Measurements from ENCODE around the gene GIT2.

The GIT2 gene

GRCh38 chr12:109883461-109883860 lies 112.7 kb downstream of the GIT2 start:
- H3K27ac ChIP-seq = no peak overlapping the region; the same call in 1 of the 2 replicates
- no peak for TF ChIP-seq CTCF (conservative IDR thresholded peaks at IDR 0.05)

DNA sequence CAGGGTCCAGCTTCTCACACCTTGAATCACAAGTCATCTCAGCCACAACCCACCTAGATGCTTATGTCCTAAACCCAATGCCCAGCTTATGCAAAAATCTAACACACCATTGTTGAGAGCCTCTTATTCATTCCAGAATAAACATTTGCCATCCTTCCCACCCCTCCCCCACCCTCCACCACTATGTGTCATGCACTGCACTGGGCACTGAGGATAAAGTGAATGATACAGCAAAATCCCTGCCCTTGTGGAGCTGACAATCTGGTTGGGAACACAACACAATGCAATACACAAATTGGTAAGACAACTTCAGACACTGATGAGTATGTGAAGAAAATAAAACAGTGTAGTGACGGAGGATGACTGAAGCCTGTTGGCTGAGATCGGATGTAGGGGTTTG lies 114.4 kb downstream of the GIT2 start:
- TF ChIP-seq CTCF (conservative IDR thresholded peaks at IDR 0.05) = no peak
- no peak overlapping the region for H3K27ac ChIP-seq

- no peak for TF ChIP-seq CTCF (conservative IDR thresholded peaks at IDR 0.05)
- peak overlapping the region; percentile 82; the same call in 1 of the 2 replicates for H3K27ac ChIP-seq
These were observed 115.2 kb downstream of the GIT2 start for GRCh38 chr12:109880938-109881337.

GRCh38 chr12:109880043-109880931 lies 115.9 kb downstream of the GIT2 start, which contains the start of gene GLTP:
Gene GLTP (minus strand): TSS chr12:109880541. CDS start chr12:109880374, 167 bp downstream.
- TF ChIP-seq CTCF (conservative IDR thresholded peaks at IDR 0.05) = peak; percentile 97
- H3K27ac ChIP-seq = peak within 1 kb of the TSS; percentile 82; the same call in 1 of the 2 replicates
